HepG2 (cell line): ENCODE measurements around the gene TSPAN18. TPM values are rescaled to one million over a fixed set of nuclear protein-coding genes. Genes with fewer than 3 reads are reported as not detected.

Experiments
- ATAC-seq: fragments of 200-7000 bp; cut with Tn5 transposase; 3 replicates; pipeline ENCODE4 v1.9.1; 2020; ENCODE audit warnings: mild to moderate bottlenecking, moderate library complexity
- BruUV-seq: library from RNA; stranded (reverse); fragments of 400-500 nt; replicated peaks from 2 replicates; lab custom pipeline; 2021; lab: Mats Ljungman, UMichigan
- CTCF ChIA-PET: fragments of 300-600 bp; formaldehyde crosslinking; extraction: SDS; loops from one replicate; lab custom pipeline; 2021; ENCODE audit warnings: low total read pairs, inconsistent platforms, low intra/inter-chr PET ratio; lab: Yijun Ruan, JAX
- POLR2A ChIA-PET: fragments of 350-600 bp; sonication (Branson Sonifier 250); formaldehyde crosslinking; loops from one replicate; lab custom pipeline; 2020; ENCODE audit warnings: antibody characterized with exemption, inconsistent platforms; lab: Yijun Ruan, JAX
- DNase-seq: peaks from one replicate; pipeline ENCODE4 v3.0.0-alpha.2; 2015; ENCODE audit warnings: low spot score
- FAIRE-seq: peaks from 3 replicates; lab custom pipeline; 2011; peaks lifted over from hg19 to GRCh38; lab: Jason Lieb, UNC
- H2AFZ ChIP-seq: one replicate; pipeline ENCODE4 v1.6.1; 2011; ENCODE audit warnings: low read length, inconsistent platforms
- H3K27ac ChIP-seq: fragments of 300-600 bp; 3 replicates; pipeline ENCODE4 v1.8.0; 2011; ENCODE audit warnings: mixed run types, mild to moderate bottlenecking, mixed read lengths, low read length, inconsistent platforms; ENCODE audit not compliant: insufficient read depth; ENCODE audit errors: extremely low read length
- H3K27me3 ChIP-seq, 2 experiments: fragments of 200-600 bp in 1 of 2; 2 replicates in 1 of 2; 3 replicates in 1 of 2; pipeline versions ENCODE4 v1.6.0 to v1.8.0; 2011; ENCODE audit warnings: low read length in 2 of 2, mild to moderate bottlenecking in 2 of 2, moderate library complexity in 2 of 2, inconsistent platforms in 1 of 2; ENCODE audit not compliant: insufficient read depth in 2 of 2, control insufficient read depth in 1 of 2
- H3K36me3 ChIP-seq, 2 experiments: fragments of 200-600 bp in 1 of 2; replicated peaks in 1 of 2; 2 replicates in 1 of 2; 3 replicates in 1 of 2; pipeline versions ENCODE4 v1.5.1 to v1.8.0; 2011; ENCODE audit warnings: low read length in 2 of 2, inconsistent platforms in 1 of 2; ENCODE audit not compliant: insufficient read depth in 2 of 2, control insufficient read depth in 1 of 2
- H3K4me1 ChIP-seq: 2 replicates; pipeline ENCODE4 v1.5.1; 2012; ENCODE audit warnings: low read length, inconsistent platforms; ENCODE audit not compliant: insufficient read depth
- H3K4me2 ChIP-seq: 2 replicates; pipeline ENCODE4 v1.6.0; 2011; ENCODE audit warnings: low read depth, low read length, inconsistent platforms
- H3K4me3 ChIP-seq, 3 experiments: fragments of 200-600 bp in 1 of 3; sonication (generic), shearing (Covaris generic) in 1 of 3; replicated peaks in 1 of 3; 2 replicates each; pipeline ENCODE4 v1.5.1; 2011 to 2016; ENCODE audit warnings: low read length in 3 of 3, inconsistent platforms in 2 of 3, low read depth in 2 of 3, mild to moderate bottlenecking in 2 of 3, control low read depth in 1 of 3, mixed read lengths in 1 of 3; ENCODE audit not compliant: insufficient read depth in 1 of 3
- H3K79me2 ChIP-seq: one replicate; pipeline ENCODE4 v1.6.1; 2011; ENCODE audit warnings: low read length, inconsistent platforms; ENCODE audit not compliant: insufficient read depth
- H3K9ac ChIP-seq: 2 replicates; pipeline ENCODE4 v1.6.0; 2011; ENCODE audit warnings: mild to moderate bottlenecking, low read depth, low read length, inconsistent platforms; ENCODE audit not compliant: insufficient read depth
- H3K9me3 ChIP-seq: 2 replicates; pipeline ENCODE4 v1.5.1; 2012; ENCODE audit warnings: mild to moderate bottlenecking, low read length
- H4K20me1 ChIP-seq: 2 replicates; pipeline ENCODE4 v1.6.0; 2011; ENCODE audit warnings: inconsistent platforms, mild to moderate bottlenecking, low read length, moderate library complexity; ENCODE audit not compliant: insufficient read depth
- CHD2 ChIP-seq: IDR thresholded peaks from 2 replicates; pipeline ENCODE4 v1.6.1; 2011; ENCODE audit warnings: low read depth, low read length, improper control_type of control experiment
- E2F1 ChIP-seq: sonication (generic); formaldehyde crosslinking; IDR thresholded peaks from 2 replicates; pipeline ENCODE4 v1.5.0; 2020; ENCODE audit warnings: missing genetic modification reagents
- HDAC6 ChIP-seq: fragments of 200-600 bp; sonication (generic); IDR thresholded peaks from 2 replicates; pipeline ENCODE4 v1.7.0; 2017; ENCODE audit warnings: mild to moderate bottlenecking, antibody characterized with exemption, low read length, low read depth
- KMT2A ChIP-seq: sonication (generic); formaldehyde crosslinking; IDR thresholded peaks from 2 replicates; pipeline ENCODE4 v1.4.0; 2020; ENCODE audit warnings: missing genetic modification reagents
- MEIS2 ChIP-seq: sonication (generic); formaldehyde crosslinking; IDR thresholded peaks from 2 replicates; pipeline ENCODE4 v1.9.0; 2021; ENCODE audit warnings: mild to moderate bottlenecking, missing genetic modification reagents
- MYPOP ChIP-seq: sonication (generic); formaldehyde crosslinking; IDR thresholded peaks from 2 replicates; pipeline ENCODE4 v1.8.1; 2023; ENCODE audit warnings: mild to moderate bottlenecking, moderate library complexity, missing genetic modification reagents
- PAXIP1 ChIP-seq: sonication (generic); formaldehyde crosslinking; conservative IDR thresholded peaks from 2 replicates; pipeline ENCODE4 v1.4.0; 2020; ENCODE audit warnings: mild to moderate bottlenecking, missing genetic modification reagents, moderate library complexity
- POLR2G ChIP-seq: fragments of 200-400 bp; formaldehyde crosslinking; IDR thresholded peaks from 2 replicates; pipeline ENCODE4 v1.6.1; 2018; ENCODE audit warnings: mild to moderate bottlenecking, low read depth, low read length, moderate library complexity
- SMAD3 ChIP-seq: sonication (generic); formaldehyde crosslinking; IDR thresholded peaks from 2 replicates; pipeline ENCODE4 v1.4.0; 2020; ENCODE audit warnings: missing genetic modification reagents
- TARDBP ChIP-seq: sonication (generic); formaldehyde crosslinking; IDR thresholded peaks from 2 replicates; pipeline ENCODE4 v1.8.0; 2022; ENCODE audit warnings: mild to moderate bottlenecking, missing genetic modification reagents
- TEF ChIP-seq: sonication (generic); formaldehyde crosslinking; IDR thresholded peaks from 2 replicates; pipeline ENCODE4 v1.5.0; 2020; ENCODE audit warnings: missing genetic modification reagents
- ZNF17 ChIP-seq: sonication (generic); formaldehyde crosslinking; IDR thresholded peaks from 2 replicates; pipeline ENCODE4 v1.5.0; 2020; ENCODE audit warnings: mild to moderate bottlenecking, missing genetic modification reagents
- ZNF30 ChIP-seq: sonication (generic); formaldehyde crosslinking; IDR thresholded peaks from 2 replicates; pipeline ENCODE4 v1.5.0; 2020; ENCODE audit warnings: mild to moderate bottlenecking, missing genetic modification reagents
- ZNF451 ChIP-seq: sonication (generic); formaldehyde crosslinking; IDR thresholded peaks from 2 replicates; pipeline ENCODE4 v1.5.0; 2020; ENCODE audit warnings: mild to moderate bottlenecking, missing genetic modification reagents
- WGBS: methylation state at CpG from one replicate; pipeline ENCODE4 v1.1.6; 2017; ENCODE audit warnings: low lambda C conversion rate; 5-methylcytosine and 5-hydroxymethylcytosine counted together
- in situ Hi-C: cut with HindIII; loops from 2 replicates; pipeline ENCODE4 v1.10.0; 2017; ENCODE audit warnings: low pct_unique_long_range_greater_than_20kb; ENCODE audit not compliant: extremely low pct_ligation_motif_present
- intact Hi-C: fragments of 100-400 bp; cut with micrococcal nuclease; formaldehyde crosslinking; loops from one replicate; pipeline ENCODE4 v1.10.0; 2022; ENCODE audit not compliant: unreplicated experiment
- polyA plus RNA-seq, 8 experiments: library from polyadenylated mRNA; depleted of rRNA in 3 of 8; stranded (reverse) in 7 of 8; unstranded in 1 of 8; fragments of >200 nt; fragmentation: Illumina TruSeq in 4 of 8; extraction: Trizol in 4 of 8; gene quantifications; 2 replicates each; pipeline versions ENCODE4 v1.2.1 to v1.2.3, GENCODE V29; 2011 to 2016; ENCODE audit warnings: low read depth in 4 of 8, missing spikeins in 1 of 8, mixed read lengths in 1 of 8; ENCODE audit not compliant: insufficient read depth in 1 of 8
- total RNA-seq, 5 experiments: library from RNA; depleted of rRNA; stranded (reverse); fragments of >200 nt; fragmentation: Illumina TruSeq; extraction: Trizol; gene quantifications; 2 replicates each; pipeline ENCODE4 v1.2.3, GENCODE V29; 2016; ENCODE audit warnings: low read depth in 1 of 5

TSPAN18 gene
- total and polyA plus RNA-seq, 2 of the 13 experiments (the other 11 are each of a cell fraction or from before 2014, with no cell fraction given) = not detected

GRCh38 chr11:44903035-44903434, 176.3 kb downstream of the TSPAN18 start:
- no peak overlapping the region for H2AFZ ChIP-seq
- POLR2A ChIA-PET = no interaction called here
- no peaks in the 10 kb centered on the region for H3K4me1 ChIP-seq
- H3K36me3 ChIP-seq = no peaks in the 10 kb centered on the region
- FAIRE-seq = no peak
- TF ChIP-seq HDAC6 (no peak), ZNF451 (no peak), SMAD3 (CRISPR knock-in tag) (no peak), MYPOP (CRISPR knock-in tag) (no peak), KMT2A (CRISPR knock-in tag) (no peak), PAXIP1 (no peak), CHD2 (no peak), E2F1 (CRISPR knock-in tag) (no peak), ZNF17 (CRISPR knock-in tag) (no peak), TARDBP (no peak), ZNF30 (CRISPR knock-in tag) (no peak), POLR2G (no peak), MEIS2 (CRISPR knock-in tag) (no peak), TEF (CRISPR knock-in tag) (no peak)
- TF ChIP-seq, all 625 proteins: peak for 0
- ATAC-seq (no peak), DNase-seq (no peak)
- H4K20me1 ChIP-seq = no peaks in the 10 kb centered on the region
- intact Hi-C loops = no loop called here
- no peaks in the 10 kb centered on the region for H3K79me2 ChIP-seq
- H3K4me3 ChIP-seq = no peak overlapping the region
- CTCF ChIA-PET = no interaction called here
- in situ Hi-C loops = no loop called here
- peaks cover 0 to 4% of the 10 kb centered on the region in 2 experiments; a peak in 2 of 5 replicates for H3K27me3 ChIP-seq
- no peak overlapping the region for H3K9ac ChIP-seq
- H3K27ac ChIP-seq = no peak overlapping the region
- H3K9me3 ChIP-seq = no peaks in the 10 kb centered on the region
- 13% methylated on average over 7 of the region's 7 CpGs for WGBS
- no TSS peak for BruUV-seq
- H3K4me2 ChIP-seq = no peak overlapping the region
